HEK293 (cell line): ENCODE data around the gene TTC9B.

Experiments used
- CTCF ChIA-PET: fragments of 350-600 bp; formaldehyde crosslinking; extraction: SDS; loops from one replicate; lab custom pipeline; 2021; ENCODE audit warnings: antibody characterized with exemption; lab: Yijun Ruan, JAX
- POLR2A ChIA-PET: fragments of 300-600 bp; formaldehyde crosslinking; extraction: SDS; loops from one replicate; lab custom pipeline; 2020; ENCODE audit warnings: antibody characterized with exemption, inconsistent platforms; lab: Yijun Ruan, JAX
- H3K27ac ChIP-seq: fragments of 200-500 bp; sonication (Bioruptor generic); 2 replicates; pipeline ENCODE4 v1.5.1; 2014; ENCODE audit warnings: low read depth, low read length, control low read depth, inconsistent platforms; ENCODE audit errors: extremely low read depth
- H3K36me3 ChIP-seq, 2 experiments: fragments of 200-500 bp in 1 of 2; sonication (Bioruptor generic) in 1 of 2; 1 replicate in 1 of 2; 2 replicates in 1 of 2; pipeline ENCODE4 v1.5.1; 2014 to 2017; ENCODE audit warnings: inconsistent platforms in 2 of 2, low read length in 2 of 2; ENCODE audit not compliant: control insufficient read depth in 2 of 2, insufficient read depth in 1 of 2
- H3K4me1 ChIP-seq: fragments of 200-500 bp; sonication (Bioruptor generic); 2 replicates; pipeline ENCODE4 v1.5.1; 2014; ENCODE audit warnings: mild to moderate bottlenecking, low read length, inconsistent platforms; ENCODE audit not compliant: control insufficient read depth, insufficient read depth
- H3K4me3 ChIP-seq: 2 replicates; pipeline ENCODE4 v1.5.1; 2011; ENCODE audit warnings: low read depth, mild to moderate bottlenecking, control low read depth, low read length, moderate library complexity
- H3K9me3 ChIP-seq: fragments of 200-500 bp; sonication (Bioruptor generic); 2 replicates; pipeline ENCODE4 v1.5.1; 2014; ENCODE audit warnings: low read depth, low read length, inconsistent platforms; ENCODE audit not compliant: control insufficient read depth, insufficient read depth
- EGR2 ChIP-seq: fragments of 450-650 bp; formaldehyde crosslinking; IDR thresholded peaks from 2 replicates; pipeline ENCODE4 v1.5.1; 2016; ENCODE audit warnings: low read depth, missing biosample characterization, missing genetic modification characterization
- HOXD13 ChIP-seq: sonication (generic); formaldehyde crosslinking; IDR thresholded peaks from 2 replicates; pipeline ENCODE4 v1.8.0; 2022; ENCODE audit warnings: missing genetic modification reagents, borderline replicate concordance
- KLF10 ChIP-seq: fragments of 450-650 bp; IDR thresholded peaks from 2 replicates; pipeline ENCODE4 v1.5.1; 2018; ENCODE audit warnings: missing biosample characterization, mild to moderate bottlenecking, missing genetic modification characterization
- OSR2 ChIP-seq: fragments of 450-650 bp; formaldehyde crosslinking; IDR thresholded peaks from 2 replicates; pipeline ENCODE4 v1.5.1; 2016; ENCODE audit warnings: missing biosample characterization, missing genetic modification characterization
- OVOL3 ChIP-seq: fragments of 450-650 bp; formaldehyde crosslinking; IDR thresholded peaks from 2 replicates; pipeline ENCODE4 v1.5.1; 2016; ENCODE audit warnings: missing biosample characterization, missing genetic modification characterization
- PRDM1 ChIP-seq: fragments of 450-650 bp; formaldehyde crosslinking; IDR thresholded peaks from 2 replicates; pipeline ENCODE4; 2016; ENCODE audit warnings: missing biosample characterization, missing genetic modification characterization
- REPIN1 ChIP-seq: fragments of 450-650 bp; formaldehyde crosslinking; IDR thresholded peaks from 2 replicates; pipeline ENCODE4 v1.5.1; 2017; ENCODE audit warnings: missing biosample characterization, missing genetic modification characterization, low read depth
- REST ChIP-seq: fragments of 450-650 bp; formaldehyde crosslinking; IDR thresholded peaks from 2 replicates; pipeline ENCODE4 v1.5.1; 2016; ENCODE audit warnings: missing biosample characterization, missing genetic modification characterization
- WT1 ChIP-seq: fragments of 450-650 bp; formaldehyde crosslinking; IDR thresholded peaks from 2 replicates; pipeline ENCODE4 v1.5.1; 2016; ENCODE audit warnings: missing biosample characterization, missing genetic modification characterization
- YY1 ChIP-seq: fragments of 450-650 bp; formaldehyde crosslinking; IDR thresholded peaks from 2 replicates; pipeline ENCODE4 v1.5.1; 2018; ENCODE audit warnings: missing biosample characterization, missing genetic modification characterization
- ZNF155 ChIP-seq: fragments of 450-650 bp; formaldehyde crosslinking; IDR thresholded peaks from 2 replicates; pipeline ENCODE4 v1.5.1; 2016; ENCODE audit warnings: missing biosample characterization, missing genetic modification characterization
- ZNF16 ChIP-seq: fragments of 450-650 bp; formaldehyde crosslinking; IDR thresholded peaks from 2 replicates; pipeline ENCODE4 v1.5.1; 2016; ENCODE audit warnings: low read depth, missing biosample characterization, missing genetic modification characterization
- ZNF184 ChIP-seq: fragments of 450-650 bp; IDR thresholded peaks from 2 replicates; pipeline ENCODE4 v1.5.1; 2018; ENCODE audit warnings: missing biosample characterization, mild to moderate bottlenecking, missing genetic modification characterization
- ZNF239 ChIP-seq: fragments of 450-650 bp; formaldehyde crosslinking; IDR thresholded peaks from 2 replicates; pipeline ENCODE4 v1.5.1; 2016; ENCODE audit warnings: missing biosample characterization, missing genetic modification characterization
- ZNF24 ChIP-seq: fragments of 450-650 bp; formaldehyde crosslinking; IDR thresholded peaks from 2 replicates; pipeline ENCODE4 v1.5.1; 2016; ENCODE audit warnings: missing biosample characterization, missing genetic modification characterization
- ZNF362 ChIP-seq: fragments of 450-650 bp; formaldehyde crosslinking; IDR thresholded peaks from 2 replicates; pipeline ENCODE4 v1.5.1; 2016; ENCODE audit warnings: missing biosample characterization, missing genetic modification characterization
- ZNF530 ChIP-seq: fragments of 450-650 bp; formaldehyde crosslinking; IDR thresholded peaks from 2 replicates; pipeline ENCODE4 v1.5.1; 2016; ENCODE audit warnings: low read depth, missing biosample characterization, missing genetic modification characterization
- ZNF544 ChIP-seq: fragments of 450-650 bp; formaldehyde crosslinking; IDR thresholded peaks from 2 replicates; pipeline ENCODE4 v1.5.0; 2017; ENCODE audit warnings: missing biosample characterization, missing genetic modification characterization
- ZNF555 ChIP-seq: fragments of 450-650 bp; formaldehyde crosslinking; conservative IDR thresholded peaks from 2 replicates; pipeline ENCODE4 v1.5.1; 2017; ENCODE audit warnings: missing biosample characterization, mild to moderate bottlenecking, missing genetic modification characterization, inconsistent platforms
- ZNF664 ChIP-seq: fragments of 450-650 bp; formaldehyde crosslinking; IDR thresholded peaks from 2 replicates; pipeline ENCODE4 v1.5.1; 2016; ENCODE audit warnings: missing biosample characterization, missing genetic modification characterization
- ZNF701 ChIP-seq: fragments of 450-650 bp; formaldehyde crosslinking; IDR thresholded peaks from 2 replicates; pipeline ENCODE4 v1.5.1; 2016; ENCODE audit warnings: missing biosample characterization, missing genetic modification characterization
- TF ChIP-seq, protein P1 (sequence below): fragments of 450-650 bp; formaldehyde crosslinking; IDR thresholded peaks from 2 replicates; pipeline ENCODE4 v1.5.1; 2016; ENCODE audit warnings: missing biosample characterization, missing genetic modification characterization

Gene TTC9B

DNA sequence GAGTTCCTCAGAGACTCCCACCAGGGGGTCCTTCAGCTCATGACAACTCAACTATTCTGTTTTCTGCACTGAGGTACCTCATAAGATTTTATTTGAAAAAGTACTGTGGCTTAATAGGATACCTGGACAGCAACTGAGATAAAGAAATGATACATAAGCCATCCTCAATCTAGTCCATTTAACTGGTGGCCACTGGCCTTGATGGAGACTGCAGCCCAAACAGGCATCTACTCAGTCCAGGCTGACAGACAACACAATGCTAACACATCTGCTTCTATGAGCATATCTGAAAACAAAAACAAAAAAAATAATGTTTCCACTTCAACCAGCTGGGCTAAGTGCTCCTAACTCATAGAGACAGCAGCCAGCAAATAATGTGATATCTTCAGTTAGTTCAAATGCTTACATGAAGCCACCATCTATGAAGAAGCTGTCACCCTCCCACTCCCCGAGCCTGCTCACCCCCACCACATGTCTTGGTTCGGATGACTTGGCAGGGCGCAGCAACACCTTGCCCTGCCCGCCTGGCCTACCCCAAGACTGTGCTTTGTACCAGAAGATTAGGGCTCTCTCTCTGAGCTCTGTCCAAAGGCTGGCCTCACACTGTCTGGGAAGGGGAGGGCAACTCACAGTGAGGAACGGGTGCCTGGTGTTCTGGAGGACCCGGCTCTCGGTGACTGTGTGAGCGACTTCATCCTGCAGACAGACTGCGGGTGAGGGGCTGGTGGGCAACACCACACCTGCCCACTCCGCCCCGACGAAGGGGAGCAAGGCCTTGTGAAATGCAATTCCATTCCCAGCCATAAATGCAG lies 21.4 kb upstream of the TTC9B start (continued):
- TF ChIP-seq REST (tag by site-specific recombination) (0 out of 2 replicates have a peak, but pooled peaks have one; percentile 8), ZNF664 (no peak), ZNF155 (tag by site-specific recombination) (no peak), OSR2 (tag by site-specific recombination) (no peak)
- TF ChIP-seq, protein P1, sequence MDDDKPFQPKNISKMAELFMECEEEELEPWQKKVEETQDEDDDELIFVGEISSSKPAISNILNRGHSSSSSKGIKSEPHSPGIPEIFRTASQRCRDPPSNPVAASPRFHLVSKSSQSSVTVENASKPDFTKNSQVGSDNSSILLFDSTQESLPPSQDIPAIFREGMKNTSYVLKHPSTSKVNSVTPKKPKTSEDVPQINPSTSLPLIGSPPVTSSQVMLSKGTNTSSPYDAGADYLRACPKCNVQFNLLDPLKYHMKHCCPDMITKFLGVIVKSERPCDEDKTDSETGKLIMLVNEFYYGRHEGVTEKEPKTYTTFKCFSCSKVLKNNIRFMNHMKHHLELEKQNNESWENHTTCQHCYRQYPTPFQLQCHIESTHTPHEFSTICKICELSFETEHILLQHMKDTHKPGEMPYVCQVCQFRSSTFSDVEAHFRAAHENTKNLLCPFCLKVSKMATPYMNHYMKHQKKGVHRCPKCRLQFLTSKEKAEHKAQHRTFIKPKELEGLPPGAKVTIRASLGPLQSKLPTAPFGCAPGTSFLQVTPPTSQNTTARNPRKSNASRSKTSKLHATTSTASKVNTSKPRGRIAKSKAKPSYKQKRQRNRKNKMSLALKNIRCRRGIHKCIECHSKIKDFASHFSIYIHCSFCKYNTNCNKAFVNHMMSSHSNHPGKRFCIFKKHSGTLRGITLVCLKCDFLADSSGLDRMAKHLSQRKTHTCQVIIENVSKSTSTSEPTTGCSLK = no peak

- Histone ChIP-seq H3K27ac (no peak overlapping the region), H3K4me1 (no peaks in the 10 kb centered on the region), H3K36me3 (peaks cover 79 to 89% of the 10 kb centered on the region in 2 experiments), H3K4me3 (no peak overlapping the region), H3K9me3 (no peaks in the 10 kb centered on the region)
- POLR2A ChIA-PET = interaction anchor here (0.5 kb wide), 1 partner anchor 1552 kb away, joined by 7 read pairs; no protein-coding TSS in a partner anchor
- CTCF ChIA-PET = no interaction called here
- TF ChIP-seq PRDM1 (tag by site-specific recombination) (no peak), EGR2 (tag by site-specific recombination) (peak; percentile 47), KLF10 (tag by site-specific recombination) (no peak)
Measured at GRCh38 chr19:40238775-40239174, 20.6 kb upstream of the TTC9B start.

DNA sequence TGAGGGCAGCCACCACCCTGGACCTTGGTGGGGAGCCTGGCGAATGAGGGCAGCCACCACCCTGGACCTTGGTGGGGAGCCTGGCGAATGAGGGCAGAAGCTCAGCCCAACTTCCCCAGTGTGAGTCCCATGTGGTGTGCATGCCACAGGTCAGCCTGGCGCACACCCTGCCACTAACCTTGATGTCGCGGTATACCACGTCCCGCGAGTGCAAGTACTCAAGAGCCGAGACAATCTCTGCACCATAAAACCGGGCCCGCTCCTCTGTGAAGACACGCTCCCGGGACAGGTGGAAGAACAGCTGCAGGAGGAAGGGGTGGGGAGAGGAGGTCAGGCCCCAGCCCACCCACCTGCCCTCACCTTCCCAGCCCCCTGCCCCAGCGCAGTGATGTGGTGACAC lies 19.6 kb upstream of the TTC9B start:
- CTCF ChIA-PET = interaction anchor here (0.7 kb wide), 2 partner anchors 473 to 705 kb away, joined by 3 read pairs; no protein-coding TSS in a partner anchor
- no peak overlapping the region for H3K27ac ChIP-seq
- POLR2A ChIA-PET = interaction anchor here (1.4 kb wide), 1 partner anchor 11 kb away, joined by 5 read pairs; no protein-coding TSS in a partner anchor
- H3K36me3 ChIP-seq = peaks cover 73 to 95% of the 10 kb centered on the region in 2 experiments
- H3K4me3 ChIP-seq = no peak overlapping the region
- TF ChIP-seq ZNF16 (tag by site-specific recombination) (no peak), ZNF701 (tag by site-specific recombination) (no peak), YY1 (tag by site-specific recombination) (no peak), ZNF24 (no peak)
- H3K4me1 ChIP-seq = no peaks in the 10 kb centered on the region
- no peaks in the 10 kb centered on the region for H3K9me3 ChIP-seq

DNA sequence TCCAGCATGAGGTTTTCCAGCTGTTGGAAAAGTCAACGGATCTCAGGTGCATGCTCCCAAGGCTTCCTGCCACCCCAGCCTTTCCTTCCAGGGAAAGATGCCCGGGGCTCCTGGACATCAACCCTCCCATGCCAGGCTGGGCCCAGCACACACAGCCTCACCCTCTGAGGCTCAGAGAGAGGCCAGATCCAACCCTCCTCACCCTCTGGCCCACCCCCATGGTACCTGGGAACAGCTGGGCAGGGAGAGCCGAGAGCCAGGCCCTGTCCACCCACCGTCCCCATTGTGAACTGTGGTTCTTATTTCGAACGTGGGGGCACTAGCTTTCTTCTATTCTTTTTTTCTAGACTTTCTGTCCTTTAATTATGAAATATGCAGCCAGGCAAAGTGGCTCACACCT lies 18.2 kb upstream of the TTC9B start:
- Histone ChIP-seq H3K27ac (0 out of 2 replicates have a peak overlapping the region, but pooled peaks have one; percentile 16), H3K36me3 (peaks cover 64 to 82% of the 10 kb centered on the region in 2 experiments), H3K9me3 (no peaks in the 10 kb centered on the region), H3K4me1 (0 out of 2 replicates have a peak, but pooled peaks cover 8% of the 10 kb centered on the region), H3K4me3 (no peak overlapping the region)
- ChIA-PET CTCF (interaction anchor here (0.6 to 0.7 kb wide), 3 partner anchors 312 to 631 kb away, joined by 3 to 5 read pairs (median 3); no protein-coding TSS in a partner anchor), POLR2A (interaction anchor here (1.4 kb wide), 1 partner anchor 9 kb away, joined by 5 read pairs; no protein-coding TSS in a partner anchor)
- TF ChIP-seq ZNF184 (tag by site-specific recombination) = no peak
- TF ChIP-seq ZNF362 (tag by site-specific recombination) = no peak
- TF ChIP-seq ZNF239 (tag by site-specific recombination) = no peak
- TF ChIP-seq WT1 = no peak
- no peak for TF ChIP-seq ZNF530
- TF ChIP-seq ZNF544 = no peak
- no peak for TF ChIP-seq HOXD13 (CRISPR knock-in tag)
- no peak for TF ChIP-seq ZNF555 (tag by site-specific recombination)
- TF ChIP-seq OVOL3 (tag by site-specific recombination) = no peak
- TF ChIP-seq REPIN1 (tag by site-specific recombination) = no peak
